Measurements from ENCODE around the gene TMC5. TPM values are rescaled to one million over a fixed set of nuclear protein-coding genes. Genes with fewer than 3 reads are reported as not detected.
"Not testable (repeated sequence)": the region's sequence is repeated elsewhere in the genome, so short reads cannot be mapped to it uniquely, and the experiment has no call there.

The TMC5 gene
- total RNA-seq, 1 donor from 2014 or later, result not detected

DNA sequence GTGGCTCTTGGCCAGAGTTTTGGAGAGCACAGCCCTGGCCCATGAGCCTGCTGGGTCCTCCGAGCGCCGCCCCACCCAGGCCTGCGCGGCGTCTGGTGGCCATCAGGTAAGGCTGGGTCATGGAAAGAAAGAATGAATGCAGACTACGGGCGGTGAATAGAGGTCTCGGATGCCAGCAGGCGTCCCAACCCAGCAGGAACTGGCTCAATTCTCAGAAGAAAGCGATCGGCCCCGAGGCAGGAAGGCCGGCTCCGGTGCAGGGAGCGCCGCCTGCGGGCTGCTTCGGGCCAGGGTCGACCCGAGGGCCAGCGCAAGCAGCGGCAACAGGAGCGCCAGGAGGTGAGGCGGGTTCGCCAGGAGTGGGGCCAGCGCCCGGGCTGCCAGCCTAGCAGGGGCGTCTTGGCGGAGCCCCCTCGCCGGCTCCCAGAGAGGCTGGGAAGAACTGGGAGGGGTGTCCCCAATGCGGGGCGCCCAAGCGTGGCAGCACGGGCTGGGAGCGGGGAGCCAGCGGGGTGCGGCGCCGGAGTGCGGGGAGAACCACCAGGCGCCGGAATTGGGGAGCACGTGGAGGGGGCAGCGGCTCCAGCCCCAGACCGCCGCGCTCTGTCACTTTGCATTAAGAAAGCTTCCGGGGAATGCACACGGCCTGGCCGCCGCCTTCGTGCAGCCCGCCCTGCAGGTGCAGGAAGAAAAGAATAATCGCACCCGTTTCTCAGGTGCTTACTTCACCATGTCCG, 7.1 kb upstream of the TMC5 start:
- DNase-seq, result peak; percentile 28

DNA sequence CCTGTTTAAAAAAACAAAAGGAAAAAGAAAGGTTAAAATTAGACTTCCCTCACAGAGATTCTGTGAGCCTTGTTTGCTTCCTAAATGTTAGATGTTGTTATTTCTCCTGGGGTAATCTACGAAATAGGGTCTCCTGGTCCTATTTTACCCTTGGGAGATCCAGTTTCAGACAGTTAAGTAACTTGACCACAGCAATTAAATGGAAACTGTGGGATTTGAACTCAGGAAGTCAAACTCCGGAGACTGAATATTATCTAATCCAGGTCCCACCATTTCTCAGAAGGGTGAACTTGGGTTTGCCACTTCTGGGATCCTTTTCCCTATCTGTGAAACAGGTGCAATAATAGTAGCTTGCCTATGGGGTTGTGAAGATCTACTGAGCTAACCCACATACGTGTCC, 6.4 kb upstream of the TMC5 start:
- no peak for DNase-seq

DNA sequence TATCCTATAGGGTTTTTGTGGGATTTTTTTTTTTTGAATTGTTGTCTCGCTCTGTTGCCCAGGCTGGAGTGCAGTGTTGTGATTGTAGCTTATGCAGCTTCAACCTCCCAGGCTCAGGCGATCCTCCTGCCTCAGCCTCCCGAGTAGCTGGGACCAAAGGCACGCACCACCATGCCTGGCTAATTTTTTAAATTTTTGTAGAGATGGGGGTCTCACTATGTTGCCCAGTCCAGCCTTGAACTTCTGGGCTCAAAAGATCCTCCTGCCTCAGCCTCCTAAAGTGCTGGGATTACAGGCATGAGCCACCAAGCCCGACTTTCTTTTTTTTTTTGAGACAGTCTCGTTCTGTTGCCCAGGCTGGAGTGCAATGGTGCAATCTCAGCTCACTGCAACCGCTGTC, 5.6 kb upstream of the TMC5 start:
- not testable (repeated sequence) for DNase-seq

DNA sequence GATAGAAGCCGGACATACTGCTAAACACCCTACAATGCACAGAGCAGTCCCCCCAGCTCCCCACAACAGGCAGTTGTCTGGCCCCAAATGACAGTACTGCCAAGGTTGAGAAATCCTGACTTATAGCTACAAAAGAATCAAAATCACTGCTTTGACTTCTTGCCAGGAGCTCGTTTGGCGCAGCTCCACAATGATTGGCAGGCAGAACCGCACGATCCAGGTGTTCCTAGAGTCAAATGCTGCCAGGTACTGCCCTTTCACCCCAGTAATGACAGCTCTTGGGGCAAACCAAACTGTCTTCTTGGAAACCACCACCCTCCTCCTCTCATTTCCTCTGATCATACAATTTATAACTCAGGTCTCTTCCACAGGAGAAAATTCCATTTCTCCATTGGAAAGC, 2.2 kb upstream of the TMC5 start:
- no peak for DNase-seq

DNA sequence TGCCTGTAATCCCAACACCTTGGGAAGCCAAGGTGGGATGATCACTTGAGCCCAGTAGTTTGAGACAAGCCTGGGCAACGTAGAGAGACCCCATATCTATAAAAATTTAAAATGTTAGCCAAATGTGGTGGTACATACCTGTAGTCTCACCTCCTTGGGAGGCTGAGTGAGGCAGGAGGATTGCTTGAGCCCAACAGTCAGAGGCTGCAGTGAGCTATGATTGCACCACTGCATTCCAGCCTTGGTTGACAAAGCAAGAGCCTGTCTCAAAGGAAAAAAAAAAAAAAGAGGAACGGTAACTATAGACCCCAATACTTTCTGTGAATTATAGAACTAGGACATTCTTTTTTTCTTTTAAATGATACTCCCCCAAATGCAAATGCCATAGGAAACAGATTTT, 1.8 kb upstream of the TMC5 start:
- DNase-seq, result no peak

DNA sequence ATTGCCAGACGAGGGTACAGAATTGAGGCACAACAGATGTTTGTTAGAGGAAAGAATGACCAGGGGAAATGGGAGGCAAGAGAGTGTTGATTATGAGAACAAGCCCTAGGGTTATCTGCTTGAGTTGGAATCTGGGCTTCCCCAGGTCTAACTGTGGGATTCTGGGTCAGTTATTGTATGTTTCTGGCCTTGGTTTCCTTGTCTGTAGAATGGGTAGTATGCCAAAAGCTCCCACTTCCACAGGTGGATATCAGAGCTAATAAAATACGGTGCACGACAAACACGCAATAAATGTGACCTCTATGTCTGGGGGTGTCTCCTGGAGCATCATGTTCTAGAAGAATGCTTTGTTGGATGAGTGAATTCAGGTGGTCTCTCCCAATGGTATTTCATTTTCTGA, 517 bp downstream of the TMC5 start:
- DNase-seq, result no peak

DNA sequence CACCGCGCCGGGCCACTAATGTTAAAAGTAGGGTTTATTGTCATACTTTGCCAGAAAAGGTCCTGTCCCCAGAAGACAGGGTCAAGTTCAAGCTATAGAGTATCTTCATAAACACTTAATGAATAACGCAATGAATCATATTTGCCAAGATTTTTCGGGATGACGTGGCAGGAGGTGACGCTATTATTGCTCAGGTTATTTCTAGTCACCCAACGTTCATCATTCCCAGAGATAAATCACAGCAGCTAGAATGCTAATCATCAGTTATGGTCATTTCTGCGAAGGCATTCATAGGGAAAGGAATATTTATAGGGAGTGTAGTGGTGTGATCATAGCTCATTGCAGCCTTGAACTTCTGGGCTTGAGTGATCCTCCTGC, 2.0 kb downstream of the TMC5 start:
- no peak for DNase-seq

DNA sequence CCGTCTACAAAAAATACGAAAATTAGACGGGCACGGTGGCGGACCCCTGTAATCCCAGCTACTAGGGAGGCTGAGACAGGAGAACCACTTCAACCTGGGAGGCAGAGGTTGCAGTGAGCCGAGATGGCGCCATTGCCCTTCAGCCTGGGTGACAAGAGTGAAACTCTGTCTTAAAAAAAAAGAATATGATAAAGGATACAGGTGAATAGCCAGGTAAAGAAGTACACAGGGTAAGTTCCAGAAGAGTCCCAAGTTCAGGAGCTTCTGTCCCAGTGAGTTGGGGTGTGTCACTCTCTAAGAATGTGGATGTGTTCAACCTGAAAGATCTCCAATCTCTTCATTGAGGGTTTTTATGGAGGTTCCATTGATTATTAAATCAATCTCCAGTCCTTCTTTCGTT, 6.8 kb downstream of the TMC5 start:
- DNase-seq, result no peak

DNA sequence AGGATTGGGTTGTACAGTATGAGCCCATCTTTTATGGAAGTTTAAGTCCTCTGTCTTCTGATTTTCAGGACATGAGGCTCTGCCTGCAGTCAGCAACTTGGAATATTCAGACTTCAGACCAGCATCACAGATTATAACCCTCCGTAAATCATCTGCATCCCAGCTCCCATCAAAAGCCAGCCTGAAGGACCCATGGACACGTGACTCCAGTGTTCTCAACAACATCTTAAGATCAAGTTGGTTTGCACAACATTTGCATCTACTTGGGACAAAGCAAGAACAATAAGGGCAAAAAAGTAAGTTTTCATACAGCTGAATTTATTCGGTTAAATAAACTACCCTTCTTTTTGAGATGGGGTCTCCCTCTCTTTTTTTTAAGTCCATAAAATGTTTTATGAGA, 12.7 kb downstream of the TMC5 start:
- no peak for DNase-seq

DNA sequence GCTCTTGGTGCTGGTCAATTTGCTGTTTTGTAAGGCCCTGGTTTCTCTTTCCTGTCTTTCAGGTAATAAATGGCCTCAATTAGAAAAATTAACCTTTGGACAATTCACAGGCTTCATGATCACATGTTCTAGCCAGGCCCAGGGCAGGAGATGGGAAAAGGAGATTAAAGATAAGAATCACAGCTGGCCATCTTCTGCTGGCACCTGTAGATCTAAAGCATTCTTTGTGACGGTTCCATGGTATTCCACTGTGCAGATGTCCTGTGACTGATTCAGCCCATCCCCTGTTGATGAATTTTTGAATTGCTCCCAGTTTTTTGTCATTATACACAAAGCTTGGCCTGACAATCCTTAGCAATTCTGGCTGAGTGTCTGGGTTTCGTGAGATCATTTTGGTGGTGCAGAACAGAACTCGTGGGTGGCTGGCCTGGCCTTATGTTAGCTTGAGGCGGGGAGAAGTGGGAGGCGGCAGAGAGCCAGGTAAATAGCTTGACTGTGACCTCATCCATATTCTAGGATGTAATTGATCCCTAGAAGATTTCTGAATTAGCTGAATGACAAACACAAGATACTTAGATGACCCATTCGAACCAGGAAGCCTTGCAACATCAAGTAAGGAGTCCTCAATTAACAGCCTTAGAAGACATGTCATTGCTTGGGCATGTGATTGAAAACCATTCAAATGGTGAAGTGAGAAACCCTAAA, 14.1 kb downstream of the TMC5 start:
- DNase-seq, result no peak

DNA sequence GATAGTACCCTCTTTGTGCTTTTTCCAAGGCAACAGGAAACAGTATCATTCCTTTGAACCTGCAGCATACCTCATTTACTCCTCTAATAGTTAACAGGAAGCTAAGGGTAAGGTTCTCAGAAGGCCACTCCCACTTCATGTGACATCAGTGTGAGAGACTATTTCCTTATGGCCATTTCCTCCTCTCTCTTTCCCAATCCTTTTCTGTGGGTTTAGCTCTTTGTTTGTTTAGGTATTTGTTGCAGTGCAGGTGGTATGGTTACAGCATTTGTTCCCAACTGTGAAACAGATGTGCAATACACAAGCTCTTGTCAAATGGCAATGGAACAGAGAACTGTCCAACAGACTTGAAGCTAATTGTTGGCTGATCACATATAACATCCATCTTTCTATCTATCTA, 14.7 kb downstream of the TMC5 start:
- DNase-seq, result no peak

DNA sequence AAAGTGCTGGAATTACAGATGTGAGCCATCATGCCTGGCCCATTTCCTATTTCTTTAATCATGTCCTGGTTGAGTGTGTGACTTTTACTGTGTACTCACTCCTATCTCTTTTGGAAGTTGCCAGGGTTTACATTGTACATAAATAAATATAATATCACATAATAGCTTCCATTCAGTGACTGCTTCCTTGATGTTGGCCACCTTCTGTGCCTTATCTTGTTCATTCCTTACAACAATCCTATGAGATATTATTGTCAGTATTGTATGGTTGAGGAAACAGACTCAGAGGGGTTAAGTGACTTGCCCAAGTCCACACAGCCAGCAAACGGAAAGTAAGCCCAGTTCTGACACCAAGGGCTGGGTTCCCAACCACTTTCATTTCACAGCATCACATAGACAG, 16.9 kb downstream of the TMC5 start:
- DNase-seq, result no peak

DNA sequence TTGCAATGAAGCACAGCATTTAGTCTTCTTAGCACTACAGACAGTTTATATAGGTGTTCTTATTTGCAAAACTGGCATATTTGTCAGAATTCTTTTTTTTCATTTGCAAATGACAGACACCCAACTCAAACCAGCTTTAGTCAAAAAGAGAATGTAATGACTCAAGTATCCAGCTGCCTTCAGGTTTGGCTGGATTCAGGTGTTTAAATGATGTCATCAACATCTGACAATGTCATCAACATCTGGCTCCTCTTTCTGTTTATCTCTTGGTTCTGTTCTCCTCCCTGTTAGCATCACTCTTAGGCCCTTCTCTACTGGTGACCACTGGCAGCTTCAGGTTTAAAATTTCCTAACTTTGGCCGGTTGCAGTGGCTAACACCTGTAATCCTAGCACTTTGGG, 18.9 kb downstream of the TMC5 start:
- no peak for DNase-seq

DNA sequence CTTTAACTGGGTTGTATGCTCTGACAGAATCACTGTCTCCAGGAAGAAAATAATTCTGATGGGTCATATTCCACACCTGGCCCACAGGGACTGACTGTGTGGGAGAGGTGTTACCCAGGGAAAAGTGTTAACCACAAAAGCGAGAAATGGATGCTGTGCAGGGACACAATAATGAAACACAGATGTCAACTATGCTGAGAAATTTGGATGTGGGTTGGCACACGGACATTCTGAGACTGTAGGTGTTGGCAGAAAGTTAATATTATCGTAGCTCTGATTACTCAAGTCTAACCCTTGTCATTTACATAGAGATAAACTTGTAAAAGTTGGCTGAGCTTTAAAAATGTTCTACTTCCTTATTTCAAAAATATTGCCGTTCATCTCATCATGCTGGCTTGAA, 19.6 kb downstream of the TMC5 start:
- no peak for DNase-seq

DNA sequence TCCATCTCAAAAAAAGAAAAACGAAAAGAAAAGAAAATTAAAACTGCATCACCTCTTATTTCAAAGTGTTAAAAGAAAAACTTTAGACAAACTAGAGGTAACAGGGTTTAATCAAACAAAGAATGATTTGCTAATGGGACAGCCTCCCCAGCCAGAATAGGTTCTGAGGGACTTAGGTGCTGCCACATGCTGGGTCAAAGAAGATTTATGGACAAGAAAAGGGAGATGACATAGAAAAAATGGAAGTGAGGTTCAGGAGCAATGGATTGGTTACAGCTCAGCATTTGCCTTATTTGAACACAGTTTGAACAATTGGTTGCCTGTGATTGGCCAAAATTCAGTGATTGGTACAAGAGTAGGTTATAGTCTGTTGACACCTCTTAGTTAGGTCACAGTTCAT, 21.1 kb downstream of the TMC5 start:
- no peak for DNase-seq

DNA sequence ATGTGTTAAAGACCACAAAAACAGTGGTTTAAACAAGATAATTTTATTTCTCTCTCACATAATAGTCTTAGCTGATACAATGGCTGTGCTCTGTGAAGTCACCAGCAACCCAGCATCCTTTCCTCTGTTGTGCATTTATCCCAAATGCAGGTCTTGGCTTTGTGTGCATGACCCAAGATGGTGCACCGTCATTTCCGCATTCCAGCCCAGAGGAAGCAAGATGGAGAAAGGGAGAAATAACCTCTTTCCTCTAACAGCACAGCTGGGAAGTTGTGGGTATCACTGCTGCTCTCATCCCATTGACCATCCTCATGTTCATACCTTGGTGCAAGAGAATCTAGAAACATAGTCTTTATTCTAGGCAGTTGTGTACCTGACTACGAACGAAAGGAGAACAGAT, 21.8 kb downstream of the TMC5 start:
- DNase-seq, result no peak

DNA sequence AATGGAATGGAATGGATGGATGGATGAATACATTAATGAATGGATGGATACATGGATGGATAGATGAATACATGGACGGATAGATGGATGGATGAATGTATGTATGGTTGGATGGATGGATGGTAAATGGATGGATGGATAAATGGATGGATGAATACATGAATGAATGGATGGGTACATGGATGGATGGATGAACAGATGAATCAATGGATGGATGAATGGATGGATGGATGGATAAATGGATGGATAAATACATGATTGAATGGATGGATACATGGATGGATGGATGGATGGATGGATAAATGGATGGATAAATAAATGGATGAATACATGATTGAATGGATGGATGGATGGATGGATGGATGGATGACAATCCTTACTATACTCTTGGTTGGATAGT, 26.0 kb downstream of the TMC5 start:
- DNase-seq, result no peak

DNA sequence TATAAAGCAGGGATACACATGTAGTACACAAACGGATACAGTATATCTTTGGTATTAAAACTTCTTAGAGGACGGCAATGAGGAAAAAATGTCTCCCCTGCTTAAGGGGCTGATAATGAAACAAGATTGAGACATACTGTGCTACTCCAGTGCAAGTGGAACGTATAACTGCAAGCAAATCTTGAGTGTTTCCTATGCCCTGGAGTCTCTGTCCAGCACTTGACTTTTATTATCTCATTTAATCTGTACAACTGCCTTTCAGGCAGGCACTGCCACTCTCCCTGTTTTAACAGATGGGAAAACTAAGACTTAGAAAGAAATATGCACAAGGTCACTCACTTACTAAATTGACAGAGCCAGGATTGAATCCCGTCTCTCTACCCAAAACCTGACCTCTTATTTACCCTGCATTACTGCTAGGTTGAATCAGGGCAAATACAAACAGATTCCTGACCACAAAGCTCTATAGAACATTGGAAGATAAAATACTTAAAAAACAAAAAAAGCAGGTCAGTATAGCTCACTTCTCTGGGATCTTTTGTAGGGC, 28.7 kb downstream of the TMC5 start:
- DNase-seq, result no peak

DNA sequence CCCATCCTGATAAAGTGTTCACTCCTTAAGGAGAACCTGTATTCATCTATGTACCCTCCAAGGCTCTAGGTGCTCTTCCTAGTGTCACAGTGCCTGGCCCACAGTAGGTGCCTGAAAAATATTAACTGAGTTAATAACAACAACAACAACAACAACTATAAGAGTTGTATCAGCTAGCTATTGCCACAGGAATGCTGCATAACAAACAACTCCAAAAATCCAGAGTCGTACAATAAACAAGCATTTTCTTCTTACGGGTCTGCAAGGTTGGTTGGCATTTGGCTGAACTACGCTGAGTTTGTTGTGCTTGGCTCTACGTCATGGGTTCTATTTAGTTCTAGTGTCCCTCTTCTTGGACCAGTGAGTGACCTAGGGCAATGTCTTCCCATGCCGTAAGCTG, 29.2 kb downstream of the TMC5 start:
- no peak for DNase-seq

DNA sequence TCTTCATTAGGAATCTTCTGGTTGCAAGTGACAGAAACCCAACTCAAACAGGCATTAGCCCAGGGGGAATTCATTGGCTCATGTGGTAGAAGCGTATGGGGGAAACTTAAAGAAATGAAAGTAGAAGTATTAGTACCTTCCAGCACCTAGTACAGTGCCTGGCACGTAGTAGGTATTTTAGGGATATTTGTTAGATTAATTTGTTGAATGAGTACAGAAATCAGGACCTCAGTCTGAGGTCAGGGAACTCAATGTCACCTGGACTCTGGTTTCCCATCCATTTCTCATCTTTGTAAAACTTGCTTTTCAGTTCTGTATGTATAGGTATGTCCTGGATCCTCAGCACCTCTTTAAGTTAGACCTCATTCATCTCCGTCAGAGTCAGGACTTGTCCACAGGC, 32.5 kb downstream of the TMC5 start:
- DNase-seq, result no peak

DNA sequence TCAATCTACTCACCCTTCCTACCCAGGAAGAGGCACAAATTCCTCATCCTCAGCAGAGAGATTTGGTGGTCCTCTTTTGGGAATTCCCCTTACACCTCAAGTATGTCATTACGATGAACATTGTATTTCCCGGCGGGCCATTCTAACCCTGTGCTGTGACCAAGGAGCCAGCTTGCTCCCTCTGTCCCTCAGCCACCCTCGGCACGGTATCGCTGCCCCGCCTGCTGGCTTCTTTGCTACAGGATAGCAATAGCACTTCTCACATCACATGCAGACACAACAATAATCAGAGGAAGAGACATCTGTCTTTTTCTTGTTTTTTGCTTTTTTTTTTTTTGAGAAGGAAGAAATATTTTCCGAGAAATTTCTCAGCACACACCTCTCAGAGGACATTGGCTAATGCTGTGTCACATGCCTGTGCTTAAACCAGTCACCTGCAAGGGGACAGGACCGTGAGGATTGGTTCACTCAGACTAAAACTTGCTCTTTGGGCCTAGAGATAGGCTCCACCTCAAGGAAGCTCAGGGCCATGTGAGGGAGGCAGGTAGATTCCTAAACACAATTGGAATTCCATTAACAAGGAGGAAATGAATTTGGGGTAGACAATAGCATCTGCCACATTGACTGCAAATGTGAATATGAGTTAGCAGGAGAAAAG, 41.2 kb downstream of the TMC5 start:
- no peak for DNase-seq

DNA sequence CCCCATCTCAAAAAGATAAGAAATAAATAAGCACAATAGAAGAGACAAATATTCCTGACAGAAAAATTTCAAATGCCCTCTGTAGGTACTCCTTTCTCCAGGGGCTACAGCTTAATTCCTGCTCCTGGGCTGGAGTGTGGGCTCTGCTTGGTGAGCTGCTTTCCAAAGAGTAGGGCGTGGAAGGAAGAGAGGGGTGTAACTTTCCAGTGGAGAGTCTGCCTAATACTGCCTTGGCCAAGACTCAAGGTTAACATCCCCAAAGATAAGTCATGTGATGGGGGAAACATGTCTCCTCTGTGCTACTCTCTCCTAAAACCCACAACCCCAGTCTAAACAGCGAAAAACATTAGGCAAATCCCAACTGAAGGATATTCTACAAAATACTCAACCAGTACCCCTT, 42.7 kb downstream of the TMC5 start:
- DNase-seq, result no peak

DNA sequence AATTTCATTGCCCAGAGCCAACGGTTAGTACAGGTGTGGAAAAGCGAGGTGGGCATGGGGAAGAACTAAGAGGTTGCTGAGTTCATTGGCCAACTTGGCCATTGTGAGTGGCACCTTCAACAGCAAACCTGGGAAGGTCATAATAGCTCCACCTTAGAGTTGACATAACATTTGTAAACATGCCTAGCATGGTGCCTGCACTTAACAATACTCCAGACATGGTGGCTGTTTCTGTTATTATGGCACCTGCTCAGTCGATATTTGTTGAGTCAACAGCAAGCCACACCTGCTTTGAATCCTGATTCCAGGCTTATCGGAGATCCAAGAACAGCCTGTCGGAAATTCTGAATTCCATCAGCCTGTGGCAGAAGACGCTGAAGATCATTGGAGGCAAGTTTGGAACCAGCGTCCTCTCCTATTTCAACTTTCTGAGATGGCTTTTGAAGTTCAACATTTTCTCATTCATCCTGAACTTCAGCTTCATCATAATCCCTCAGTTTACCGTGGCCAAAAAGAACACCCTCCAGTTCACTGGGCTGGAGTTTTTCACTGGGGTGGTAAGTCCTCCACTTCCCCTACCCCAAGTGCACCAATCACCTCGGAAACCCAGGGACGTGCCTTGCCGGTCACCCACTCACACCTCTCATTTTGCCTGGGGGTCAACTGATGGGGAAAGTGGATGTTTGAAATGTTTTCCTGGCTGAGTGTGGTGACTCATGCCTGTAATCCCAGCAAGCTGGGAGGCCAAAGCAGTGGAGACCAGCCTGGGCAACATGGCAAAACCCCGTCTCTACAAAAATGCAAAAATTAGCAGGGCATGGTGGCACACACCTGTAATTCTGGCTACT, 46.0 kb downstream of the TMC5 start:
- no peak for DNase-seq
